ENCODE data around the gene PPDPF. TPM values are rescaled to one million over a fixed set of nuclear protein-coding genes. Genes with fewer than 3 reads are reported as not detected.

PPDPF gene
- total RNA-seq, 1 experiment from 2014 or later: 149 TPM

GRCh38 chr20:63525971-63526370, 5.4 kb downstream of the PPDPF start:
- Mint-ChIP-seq H3K4me1 (peaks cover 2 to 10% of the 10 kb centered on the region in 2 experiments; a peak in 3 of 4 replicates), H3K27ac (no peak overlapping the region), H3K4me3 (no peak overlapping the region), H3K27me3 (ENCODE audit: low read depth) (peaks cover 3% of the 10 kb centered on the region), H3K36me3 (ENCODE audit: insufficient read depth in 1 of 3, low read depth in 3 of 3) (peaks cover 20 to 29% (median 21%) of the 10 kb centered on the region in 3 experiments; a peak in 6 of 7 replicates), H3K9me3 (peaks cover 7 to 13% of the 10 kb centered on the region in 2 experiments; a peak in 4 of 5 replicates)
- Histone ChIP-seq H3K4me2 (ENCODE audit: insufficient read depth, insufficient read length, low read length) (no peak overlapping the region), H2BK5ac (ENCODE audit: insufficient read length, low read length) (no peak overlapping the region), H3K4ac (ENCODE audit: low read depth, low read length) (no peak overlapping the region), H4K8ac (replicated peaks; ENCODE audit: insufficient read length, low read depth, low read length) (no peak overlapping the region), H4K5ac (ENCODE audit: insufficient read length, low read depth, low read length) (no peak overlapping the region), H3K27me3 (ENCODE audit: insufficient read depth, low read length) (no peaks in the 10 kb centered on the region), H3K4me1 (ENCODE audit: insufficient read depth, low read length) (no peaks in the 10 kb centered on the region), H3K23ac (ENCODE audit: insufficient read length, low read depth, low read length) (no peak overlapping the region), H3K18ac (ENCODE audit: insufficient read length, low read depth, low read length) (no peak overlapping the region), H3K79me1 (ENCODE audit: insufficient read depth, low read depth, low read length, poor library complexity, severe bottlenecking) (peaks cover 4% of the 10 kb centered on the region), H3K14ac (ENCODE audit: insufficient read depth, low read length) (no peak overlapping the region), H3K23me2 (ENCODE audit: insufficient read length, low read depth, low read length, poor library complexity, severe bottlenecking) (peaks cover 4% of the 10 kb centered on the region), H2BK120ac (ENCODE audit: low read depth, low read length, poor library complexity, severe bottlenecking) (no peak overlapping the region), H3K79me2 (ENCODE audit: insufficient read depth, low read length) (no peaks in the 10 kb centered on the region; the same call in 1 of the 2 replicates), H4K91ac (ENCODE audit: insufficient read length, low read depth, low read length) (no peak overlapping the region), H2AK5ac (ENCODE audit: insufficient read length, low read length) (no peak overlapping the region), H3T11ph (ENCODE audit: low read length) (no peak overlapping the region), H3K9ac (ENCODE audit: extremely low read depth, insufficient read length, low read length) (no peak overlapping the region), H3K27ac (ENCODE audit: insufficient read length, low read depth, low read length) (no peak overlapping the region), H2AFZ (ENCODE audit: low read length) (no peak overlapping the region), H3K56ac (ENCODE audit: insufficient read length, low read depth, low read length) (no peak overlapping the region), H3K9me3 (ENCODE audit: control insufficient read depth, low read depth, low read length) (no peaks in the 10 kb centered on the region), H2BK20ac (ENCODE audit: low read depth, low read length, poor library complexity, severe bottlenecking) (no peak overlapping the region), H2BK12ac (ENCODE audit: insufficient read length, low read depth, low read length) (no peak overlapping the region), H2BK15ac (ENCODE audit: low read depth, low read length) (no peak overlapping the region), H4K20me1 (ENCODE audit: control insufficient read depth, insufficient read depth, insufficient read length) (no peaks in the 10 kb centered on the region)
- DNase-seq: no peak
- WGBS (ENCODE audit: extremely low coverage, insufficient read length, low lambda C conversion rate): no CpG with 5 or more reads among the region's 2 CpGs
- no peak for TF ChIP-seq CTCF (conservative IDR thresholded peaks at IDR 0.05)
